NCI-H1436 treated with DMSO at 0.1 percent for 48 hours (cell line): ENCODE results near the gene XXYLT1.

ENCODE experiments used
- DNase-seq: peaks from one replicate; lab custom pipeline; 2025; lab: John Stamatoyannopoulos, UW

Gene XXYLT1

DNA sequence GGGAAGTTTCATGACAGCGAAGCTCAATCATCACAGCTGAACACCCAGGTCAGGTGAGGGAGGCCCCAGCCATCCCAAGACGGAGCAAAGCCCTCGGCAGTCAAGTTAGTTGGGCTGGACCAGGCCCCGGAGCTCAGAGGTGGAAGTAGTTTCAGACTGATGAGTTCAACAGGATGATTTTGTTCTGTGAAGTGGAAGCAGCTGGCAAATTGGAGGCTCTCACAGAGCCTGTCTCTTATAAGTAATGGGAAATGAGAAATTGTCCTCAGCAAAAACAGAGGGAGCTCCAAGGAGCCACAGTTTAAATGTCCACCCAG is 245.1 kb downstream of the XXYLT1 start:
- DNase-seq, result no peak

DNA sequence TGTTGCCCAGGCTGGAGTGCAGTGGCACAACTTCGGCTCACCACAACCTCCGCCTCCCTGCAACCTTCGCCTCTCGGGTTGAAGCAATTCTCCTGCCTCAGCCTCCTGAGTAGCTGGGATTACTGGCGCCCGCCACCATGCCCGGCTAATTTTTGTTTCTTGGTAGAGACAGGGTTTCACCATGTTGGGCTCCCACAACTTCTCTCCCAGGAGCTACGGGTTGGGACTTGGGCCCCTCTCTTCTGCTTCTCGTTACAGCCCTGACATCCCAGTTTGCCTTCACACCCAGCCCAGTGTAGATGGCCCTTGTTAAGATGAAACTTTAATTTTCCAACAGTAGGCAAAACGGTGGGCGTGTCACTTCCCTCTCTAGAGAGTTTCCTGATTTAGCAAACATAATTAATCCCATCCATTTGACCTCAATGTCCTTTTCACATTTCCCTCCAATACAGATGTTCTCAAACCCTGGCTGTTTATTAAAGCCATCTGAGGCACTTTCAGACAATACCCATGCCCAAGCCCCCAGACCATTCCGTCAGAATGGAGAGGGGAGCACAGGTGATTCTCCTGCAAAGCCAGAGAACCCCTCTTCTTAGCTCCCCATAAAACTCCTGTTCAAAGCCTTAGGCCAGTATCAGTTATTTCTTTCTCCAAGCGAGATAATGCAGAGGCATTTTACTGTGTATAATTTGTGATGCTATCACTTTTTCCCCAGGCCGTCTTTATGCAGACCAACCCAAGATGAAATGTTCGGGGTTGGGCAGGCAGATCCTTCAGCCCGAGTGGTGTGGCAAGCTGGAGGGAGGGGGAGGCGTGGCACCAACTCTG is 245.7 kb downstream of the XXYLT1 start:
- DNase-seq, result no peak

DNA sequence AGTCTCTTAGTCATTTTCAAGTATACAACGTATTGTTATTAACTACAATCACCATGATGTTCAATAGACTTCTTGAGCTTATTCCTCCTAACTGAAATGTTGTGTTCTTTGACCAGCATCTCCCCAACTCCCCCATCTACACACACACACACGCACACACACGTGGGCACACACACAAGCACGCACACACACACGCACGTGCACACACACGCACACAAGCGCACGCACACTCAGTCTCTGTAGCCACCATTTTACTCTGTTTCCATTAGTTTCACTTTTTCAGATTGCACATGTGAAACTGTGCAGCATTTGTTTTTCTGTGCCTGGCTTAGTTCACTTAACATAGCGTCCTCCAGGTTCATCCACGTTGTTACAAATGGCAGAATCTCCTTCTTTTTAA is 247.0 kb downstream of the XXYLT1 start:
- no peak for DNase-seq

DNA sequence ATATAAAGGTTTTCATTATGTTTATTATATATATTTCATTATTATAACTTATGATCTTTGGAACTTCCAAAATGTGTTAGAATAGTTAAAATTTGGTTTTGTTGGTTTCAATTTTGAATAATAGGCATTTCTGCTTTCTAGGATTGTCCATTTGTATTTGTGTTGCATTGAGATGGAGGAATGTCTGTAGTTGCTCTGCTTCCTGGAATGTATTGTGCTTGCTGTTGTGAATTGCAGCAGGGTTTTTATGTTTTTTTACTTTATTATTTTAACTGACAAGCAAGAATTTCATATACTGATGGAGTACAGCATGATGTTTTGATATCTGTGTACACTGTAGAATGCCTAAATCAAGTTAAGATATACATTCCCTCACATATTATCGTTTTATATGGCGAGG is 247.4 kb downstream of the XXYLT1 start:
- no peak for DNase-seq

DNA sequence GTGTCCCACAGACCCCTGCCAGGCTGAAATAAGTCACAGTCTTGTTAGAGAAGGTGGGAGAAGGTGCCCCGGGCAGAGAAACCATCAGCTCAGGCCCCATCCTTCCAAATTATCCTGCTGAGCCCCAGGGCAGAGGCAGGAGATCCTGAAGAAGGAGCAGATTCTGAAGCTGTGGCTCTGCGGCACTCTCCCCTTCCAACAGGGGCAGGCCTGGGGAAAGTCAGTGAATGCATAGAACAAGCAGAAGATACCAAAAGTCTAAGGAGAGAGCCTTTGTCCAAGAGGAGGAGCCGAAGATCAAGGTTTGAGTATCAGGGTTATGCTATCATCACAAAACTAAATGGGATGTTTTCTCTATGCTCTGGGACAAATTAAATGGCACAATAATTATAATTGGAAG is 249.3 kb downstream of the XXYLT1 start:
- DNase-seq, result no peak

DNA sequence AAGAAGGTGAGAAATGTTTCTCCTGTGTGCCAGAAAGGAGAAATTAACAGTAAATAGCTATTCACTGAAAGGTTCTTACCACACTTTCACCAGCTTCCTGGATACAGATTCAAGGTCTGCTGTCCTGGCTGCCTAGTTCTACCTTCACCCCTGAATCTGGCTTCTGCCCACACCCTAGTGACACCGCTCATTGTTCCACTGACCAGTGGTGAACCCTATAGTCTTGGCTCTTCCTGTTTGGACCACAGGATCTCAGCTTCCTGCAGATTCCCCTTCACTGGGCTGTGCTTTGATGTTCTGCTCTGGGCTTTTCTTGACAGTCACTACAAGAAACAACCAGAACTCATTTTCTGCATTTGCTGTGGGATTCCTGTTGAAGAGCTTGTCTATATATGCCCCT is 250.0 kb downstream of the XXYLT1 start:
- DNase-seq, result no peak

DNA sequence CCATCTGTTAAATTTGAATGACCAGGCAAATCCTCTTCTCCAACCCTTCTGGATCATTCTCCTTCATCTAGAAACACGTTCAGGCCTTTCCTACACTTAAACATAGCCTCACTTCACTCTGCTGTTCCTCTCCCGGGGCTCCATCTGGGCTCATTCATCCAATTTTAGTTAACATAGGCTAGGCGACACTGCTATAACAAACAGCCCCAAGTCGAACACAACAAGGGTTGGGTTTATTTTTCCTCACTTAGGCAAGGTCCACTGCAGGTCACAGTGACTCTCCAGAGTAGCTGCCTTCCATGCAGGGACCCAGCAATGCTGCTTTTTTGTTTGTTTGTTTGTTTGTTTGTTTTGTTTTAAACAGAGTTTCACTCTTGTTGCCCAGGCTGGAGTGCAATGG is 250.8 kb downstream of the XXYLT1 start:
- DNase-seq, result no peak

DNA sequence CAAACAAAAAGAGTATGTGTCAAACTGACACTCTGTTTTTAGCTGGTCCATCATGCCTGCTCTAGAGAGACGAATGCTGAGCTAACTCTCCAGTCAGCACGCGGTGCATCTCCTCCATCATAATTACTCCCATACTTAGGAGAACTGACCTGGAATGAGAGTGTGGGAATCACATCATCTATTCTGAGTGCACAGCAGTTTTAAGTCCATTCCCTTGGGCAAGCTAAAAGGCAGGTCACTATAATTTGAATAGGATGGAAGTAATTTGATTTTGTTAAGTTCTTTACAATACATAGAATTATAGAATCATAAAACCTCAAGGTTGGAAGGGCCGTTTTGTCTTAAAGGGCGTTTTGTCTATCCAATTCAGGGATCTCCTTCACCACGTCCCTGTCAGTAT is 251.6 kb downstream of the XXYLT1 start:
- no peak for DNase-seq
